ENCODE measurements around the gene PXMP4.
A peak's percentile ranks its signal among the peaks of the same experiment; 100 is the strongest.

Gene PXMP4

GRCh38 chr20:33653218-33653899 lies 66.8 kb downstream of the PXMP4 start:
- peak; percentile 51 for DNase-seq
